ENCODE measurements around the gene EYA4. TPM values are rescaled to one million over a fixed set of nuclear protein-coding genes. Genes with fewer than 3 reads are reported as not detected.

EYA4 gene
- total RNA-seq, 1 donor from 2014 or later, result 21.4 TPM

DNA sequence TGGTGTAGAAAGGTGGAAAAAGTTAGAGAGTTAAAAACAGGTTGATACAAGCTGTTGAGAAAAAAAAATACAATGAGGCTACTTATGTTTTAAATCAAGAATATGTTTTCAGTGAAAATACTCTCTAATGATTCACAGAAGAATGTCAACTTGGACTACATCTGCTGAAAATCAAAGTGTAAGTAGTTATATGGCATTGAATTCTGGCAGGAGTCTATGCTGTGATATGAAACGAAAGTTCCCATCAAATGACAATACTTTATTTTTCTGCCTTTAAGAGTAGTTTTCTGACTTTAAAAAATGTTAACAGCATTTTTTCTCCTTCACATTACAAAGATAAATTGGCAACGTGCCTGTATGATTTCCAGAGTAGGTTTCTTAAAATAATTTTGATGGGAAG is 158.3 kb downstream of the EYA4 start:
- Mint-ChIP-seq H3K4me3 (no peak overlapping the region), H3K27me3 (ENCODE audit: low read depth) (no peaks in the 10 kb centered on the region), H3K27ac (peak overlapping the region; percentile 90), H3K9me3 (peaks cover 5% of the 10 kb centered on the region), H3K36me3 (peaks cover 3% of the 10 kb centered on the region), H3K4me1 (peaks cover 52% of the 10 kb centered on the region)
- DNase-seq (ENCODE audit: low spot score in 2 of 2, unreplicated experiment in 2 of 2), result no peak
- TF ChIP-seq, protein P1, sequence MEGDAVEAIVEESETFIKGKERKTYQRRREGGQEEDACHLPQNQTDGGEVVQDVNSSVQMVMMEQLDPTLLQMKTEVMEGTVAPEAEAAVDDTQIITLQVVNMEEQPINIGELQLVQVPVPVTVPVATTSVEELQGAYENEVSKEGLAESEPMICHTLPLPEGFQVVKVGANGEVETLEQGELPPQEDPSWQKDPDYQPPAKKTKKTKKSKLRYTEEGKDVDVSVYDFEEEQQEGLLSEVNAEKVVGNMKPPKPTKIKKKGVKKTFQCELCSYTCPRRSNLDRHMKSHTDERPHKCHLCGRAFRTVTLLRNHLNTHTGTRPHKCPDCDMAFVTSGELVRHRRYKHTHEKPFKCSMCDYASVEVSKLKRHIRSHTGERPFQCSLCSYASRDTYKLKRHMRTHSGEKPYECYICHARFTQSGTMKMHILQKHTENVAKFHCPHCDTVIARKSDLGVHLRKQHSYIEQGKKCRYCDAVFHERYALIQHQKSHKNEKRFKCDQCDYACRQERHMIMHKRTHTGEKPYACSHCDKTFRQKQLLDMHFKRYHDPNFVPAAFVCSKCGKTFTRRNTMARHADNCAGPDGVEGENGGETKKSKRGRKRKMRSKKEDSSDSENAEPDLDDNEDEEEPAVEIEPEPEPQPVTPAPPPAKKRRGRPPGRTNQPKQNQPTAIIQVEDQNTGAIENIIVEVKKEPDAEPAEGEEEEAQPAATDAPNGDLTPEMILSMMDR (IDR thresholded peaks at IDR 0.05; ENCODE audit: unreplicated experiment), result no peak

DNA sequence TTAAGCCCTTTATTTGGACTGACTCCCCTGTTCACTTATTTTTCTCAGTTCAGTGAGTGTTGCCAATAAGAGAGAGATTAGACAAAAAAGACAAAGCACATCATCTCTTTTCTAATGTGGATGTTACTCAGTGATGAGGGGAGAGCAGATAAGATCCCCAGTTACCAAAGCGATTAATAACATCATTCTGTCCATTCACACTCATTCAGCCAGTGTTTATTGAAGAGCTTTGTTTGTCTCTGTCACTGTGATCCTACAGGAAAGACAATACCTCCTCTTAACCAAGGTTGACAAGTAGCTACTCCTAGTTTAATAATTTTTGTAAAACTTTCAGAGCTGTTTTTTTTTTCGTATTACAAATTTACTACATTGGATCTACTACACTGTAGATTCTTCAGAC is 163.0 kb downstream of the EYA4 start:
- Mint-ChIP-seq H3K9me3 (peaks cover 5% of the 10 kb centered on the region), H3K36me3 (peaks cover 6% of the 10 kb centered on the region), H3K4me1 (peaks cover 60% of the 10 kb centered on the region), H3K4me3 (no peak overlapping the region), H3K27ac (peak overlapping the region; percentile 78), H3K27me3 (ENCODE audit: low read depth) (no peaks in the 10 kb centered on the region)
- TF ChIP-seq, protein P1 (IDR thresholded peaks at IDR 0.05; ENCODE audit: unreplicated experiment), result no peak
- no peak for DNase-seq (ENCODE audit: low spot score in 2 of 2, unreplicated experiment in 2 of 2)

DNA sequence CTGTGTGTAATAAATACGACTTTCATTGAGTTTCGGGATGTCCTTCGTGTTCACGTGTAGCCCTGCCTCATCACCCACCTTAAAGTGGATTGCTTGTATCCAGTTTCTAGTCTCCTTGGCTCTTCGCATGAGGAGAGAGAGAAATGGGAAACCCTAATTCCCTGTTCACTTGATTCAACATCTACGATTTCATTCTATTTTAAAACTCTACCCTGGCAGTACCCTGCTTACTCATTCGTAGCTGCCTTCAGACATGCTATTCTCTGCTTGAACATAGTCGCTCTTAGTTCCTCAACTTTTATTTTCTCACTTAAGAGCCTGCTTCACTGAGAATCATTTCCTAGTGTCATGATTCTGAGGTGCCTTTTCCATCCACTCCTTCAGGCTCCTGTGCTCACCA is 163.6 kb downstream of the EYA4 start:
- DNase-seq (ENCODE audit: low spot score in 2 of 2, unreplicated experiment in 2 of 2), result no peak
- H3K4me1 Mint-ChIP-seq, result peaks cover 57% of the 10 kb centered on the region
- H3K27ac Mint-ChIP-seq, result peak overlapping the region; percentile 40
- TF ChIP-seq, protein P1 (IDR thresholded peaks at IDR 0.05; ENCODE audit: unreplicated experiment), result no peak
- H3K36me3 Mint-ChIP-seq, result peaks cover 6% of the 10 kb centered on the region
- H3K27me3 Mint-ChIP-seq (ENCODE audit: low read depth), result no peaks in the 10 kb centered on the region
- H3K9me3 Mint-ChIP-seq, result peaks cover 5% of the 10 kb centered on the region
- H3K4me3 Mint-ChIP-seq, result no peak overlapping the region

DNA sequence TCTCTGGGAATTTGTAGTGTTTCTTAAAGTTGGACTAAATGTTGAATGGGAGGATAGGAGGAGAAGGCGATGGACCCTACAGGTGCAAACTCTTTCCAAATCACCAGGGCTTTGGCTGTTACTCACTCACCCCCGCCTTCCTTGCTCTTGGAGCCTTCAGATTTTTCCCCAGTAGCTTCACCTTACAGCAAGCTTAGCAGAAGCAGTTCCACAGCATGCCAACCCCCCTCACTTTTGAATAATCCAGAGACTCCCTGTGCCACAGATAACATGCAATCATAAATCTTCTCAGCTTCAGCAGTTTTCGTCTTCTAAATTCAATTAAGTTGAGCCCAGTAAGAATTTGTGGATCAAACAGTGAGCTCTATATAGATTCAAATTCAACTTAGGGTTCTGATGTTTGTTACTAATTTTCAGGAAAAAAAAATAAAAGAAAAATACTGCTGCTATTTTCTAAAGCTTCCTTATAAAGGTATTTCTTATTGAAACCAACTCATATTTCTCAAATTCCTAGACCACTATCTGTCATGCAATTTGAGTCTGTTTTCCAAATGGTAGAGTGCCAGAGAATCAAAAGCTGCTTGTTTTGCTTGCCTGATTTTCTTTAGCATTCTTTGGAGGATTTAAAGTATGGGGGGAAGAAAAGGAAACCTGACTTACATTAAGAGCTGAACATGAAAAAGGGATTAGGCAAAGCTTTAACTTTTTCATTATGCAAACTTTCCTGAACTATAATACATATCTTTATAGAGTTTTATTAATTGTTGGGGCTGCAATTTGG is 166.4 kb downstream of the EYA4 start:
- H3K4me3 Mint-ChIP-seq, result no peak overlapping the region
- peaks cover 3% of the 10 kb centered on the region for H3K36me3 Mint-ChIP-seq
- peak overlapping the region; percentile 92 for H3K27ac Mint-ChIP-seq
- H3K4me1 Mint-ChIP-seq, result peaks cover 59% of the 10 kb centered on the region
- DNase-seq (ENCODE audit: low spot score in 2 of 2, unreplicated experiment in 2 of 2), result no peak
- TF ChIP-seq, protein P1 (IDR thresholded peaks at IDR 0.05; ENCODE audit: unreplicated experiment), result no peak
- H3K27me3 Mint-ChIP-seq (ENCODE audit: low read depth), result no peaks in the 10 kb centered on the region
- H3K9me3 Mint-ChIP-seq, result no peaks in the 10 kb centered on the region

DNA sequence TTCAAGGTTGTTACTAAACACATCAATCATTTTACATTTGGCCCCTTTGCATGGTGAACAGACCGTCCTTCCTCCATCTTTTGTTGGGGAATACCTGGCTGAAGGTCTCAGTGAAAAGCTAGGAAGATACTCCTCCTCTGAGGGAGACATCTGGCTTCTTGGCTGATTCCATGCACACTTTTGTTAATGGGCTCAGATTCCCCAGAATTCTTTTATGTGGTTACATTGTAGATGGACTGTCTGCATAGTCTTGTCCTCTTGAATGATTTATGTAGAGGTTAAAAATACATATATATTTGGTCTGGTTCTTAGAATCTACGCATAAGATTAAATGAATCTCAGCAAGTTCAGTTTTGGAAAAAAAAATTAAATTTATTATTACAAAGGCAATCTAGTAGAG is 167.0 kb downstream of the EYA4 start:
- Mint-ChIP-seq H3K27ac (peak overlapping the region; percentile 92), H3K4me3 (no peak overlapping the region), H3K36me3 (peaks cover 3% of the 10 kb centered on the region), H3K9me3 (no peaks in the 10 kb centered on the region), H3K4me1 (peaks cover 56% of the 10 kb centered on the region), H3K27me3 (ENCODE audit: low read depth) (no peaks in the 10 kb centered on the region)
- TF ChIP-seq, protein P1 (IDR thresholded peaks at IDR 0.05; ENCODE audit: unreplicated experiment), result no peak
- no peak for DNase-seq (ENCODE audit: low spot score in 2 of 2, unreplicated experiment in 2 of 2)
